ENCODE measurements around the gene WDR81. TPM values are rescaled to one million over a fixed set of nuclear protein-coding genes. Genes with fewer than 3 reads are reported as not detected.

Gene WDR81
- total and polyA plus RNA-seq, 2 donors (not counting 3 experiments of a cell fraction or from before 2014, with no cell fraction given) = 10.4 to 17.3 TPM

DNA sequence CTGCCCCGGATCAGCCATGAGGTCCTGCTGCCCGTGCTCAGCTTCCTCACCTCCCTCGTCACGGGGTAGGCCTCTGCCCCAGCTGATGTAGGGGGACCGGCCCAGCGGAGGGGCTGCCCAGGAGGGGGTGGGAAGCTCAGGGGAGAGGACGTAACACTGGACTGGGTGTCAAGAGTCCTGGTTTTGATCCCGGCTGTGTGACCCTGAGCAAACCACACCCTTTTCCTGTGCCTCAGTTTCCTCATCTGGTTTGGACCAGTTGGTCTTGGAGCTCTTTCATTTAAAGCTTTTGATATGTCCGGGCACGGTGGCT is 6.6 kb downstream of the WDR81 start:
- no peak for FAIRE-seq
- H3K27me3 ChIP-seq (ENCODE audit: control insufficient read depth in 2 of 2, insufficient read depth in 2 of 2, low read length in 2 of 2) = no peaks in the 10 kb centered on the region
- dilution Hi-C loops (cut with MboI; ENCODE audit: extremely low pct_ligation_motif_present, low sequenced_read_pairs) (no loop called here), intact Hi-C loops (cut with micrococcal nuclease) (no loop called here)
- H4K20me1 ChIP-seq (replicated peaks; ENCODE audit: control insufficient read depth, extremely low read depth, insufficient read depth, low read length) = no peaks in the 10 kb centered on the region
- no peak for DNase-seq (ENCODE audit: low read depth, low spot score)
- H3K36me3 ChIP-seq (ENCODE audit: control insufficient read depth in 2 of 2, extremely low read depth in 1 of 2, insufficient read depth in 2 of 2, low read length in 2 of 2) = peaks cover 0 to 3% of the 10 kb centered on the region in 2 experiments
- BruUV-seq (replicated peaks) = no TSS peak
- TF ChIP-seq MYC (IDR thresholded peaks at IDR 0.05; ENCODE audit: low read depth, low read length) (no peak), EZH2 (IDR thresholded peaks at IDR 0.05; ENCODE audit: borderline replicate concordance, low read depth, low read length, severe bottlenecking) (no peak), POLR2AphosphoS5 (IDR thresholded peaks at IDR 0.05; ENCODE audit: insufficient read depth, low read depth, low read length) (no peak), FOS (IDR thresholded peaks at IDR 0.05; ENCODE audit: borderline replicate concordance, insufficient read depth, low read length) (no peak), JUN (IDR thresholded peaks at IDR 0.05; ENCODE audit: borderline replicate concordance, insufficient read depth, insufficient read length, low read depth) (no peak), POLR2A (IDR thresholded peaks at IDR 0.05; ENCODE audit: low read depth, low read length) (no peak), GATA2 (IDR thresholded peaks at IDR 0.05; ENCODE audit: insufficient read depth, insufficient read length, low read depth, low read length) (no peak)
- TF ChIP-seq, protein P1, sequence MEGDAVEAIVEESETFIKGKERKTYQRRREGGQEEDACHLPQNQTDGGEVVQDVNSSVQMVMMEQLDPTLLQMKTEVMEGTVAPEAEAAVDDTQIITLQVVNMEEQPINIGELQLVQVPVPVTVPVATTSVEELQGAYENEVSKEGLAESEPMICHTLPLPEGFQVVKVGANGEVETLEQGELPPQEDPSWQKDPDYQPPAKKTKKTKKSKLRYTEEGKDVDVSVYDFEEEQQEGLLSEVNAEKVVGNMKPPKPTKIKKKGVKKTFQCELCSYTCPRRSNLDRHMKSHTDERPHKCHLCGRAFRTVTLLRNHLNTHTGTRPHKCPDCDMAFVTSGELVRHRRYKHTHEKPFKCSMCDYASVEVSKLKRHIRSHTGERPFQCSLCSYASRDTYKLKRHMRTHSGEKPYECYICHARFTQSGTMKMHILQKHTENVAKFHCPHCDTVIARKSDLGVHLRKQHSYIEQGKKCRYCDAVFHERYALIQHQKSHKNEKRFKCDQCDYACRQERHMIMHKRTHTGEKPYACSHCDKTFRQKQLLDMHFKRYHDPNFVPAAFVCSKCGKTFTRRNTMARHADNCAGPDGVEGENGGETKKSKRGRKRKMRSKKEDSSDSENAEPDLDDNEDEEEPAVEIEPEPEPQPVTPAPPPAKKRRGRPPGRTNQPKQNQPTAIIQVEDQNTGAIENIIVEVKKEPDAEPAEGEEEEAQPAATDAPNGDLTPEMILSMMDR (IDR thresholded peaks at IDR 0.05; ENCODE audit: extremely low read depth in 1 of 2, insufficient read depth in 1 of 2, low read depth in 1 of 2, low read length in 2 of 2) = no peak
- TF ChIP-seq, protein P2, sequence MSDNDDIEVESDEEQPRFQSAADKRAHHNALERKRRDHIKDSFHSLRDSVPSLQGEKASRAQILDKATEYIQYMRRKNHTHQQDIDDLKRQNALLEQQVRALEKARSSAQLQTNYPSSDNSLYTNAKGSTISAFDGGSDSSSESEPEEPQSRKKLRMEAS (IDR thresholded peaks at IDR 0.05; ENCODE audit: insufficient read depth, insufficient read length) = no peak
- ChIA-PET POLR2A (no interaction called here), CTCF (interaction anchor here (2.6 kb wide), 1 partner anchor 53 kb away, joined by 9 read pairs; no protein-coding TSS in a partner anchor)
- no peak overlapping the region for H3K9ac ChIP-seq (replicated peaks; ENCODE audit: extremely low read depth, insufficient read depth, low read length)
- H3K9me1 ChIP-seq (replicated peaks; ENCODE audit: control insufficient read depth, extremely low read depth, insufficient read depth, low read length) = no peaks in the 10 kb centered on the region
- no peaks in the 10 kb centered on the region for H3K9me3 ChIP-seq (replicated peaks; ENCODE audit: control insufficient read depth, insufficient read depth, low read length)
- no peak overlapping the region for H3K27ac ChIP-seq (ENCODE audit: insufficient read depth, low read depth, low read length)
- H3K4me1 ChIP-seq (ENCODE audit: control insufficient read depth, extremely low read depth, insufficient read depth, low read length) = no peaks in the 10 kb centered on the region
- no peak overlapping the region for H3K4me3 ChIP-seq (replicated peaks in 1 of 3; ENCODE audit: insufficient read depth in 1 of 3, low read depth in 1 of 3, low read length in 3 of 3)
- peaks cover 2% of the 10 kb centered on the region for H3K79me2 ChIP-seq (ENCODE audit: control insufficient read depth, insufficient read depth, low read length)
- no peak overlapping the region for H2AFZ ChIP-seq (ENCODE audit: low read depth, low read length)
- no peak overlapping the region for H3K4me2 ChIP-seq (ENCODE audit: insufficient read depth, low read length)

All from endothelial cell of umbilical vein (primary cell).